Measurements from ENCODE around the gene TDP2.

- TF ChIP-seq GATA2 (IDR thresholded peaks at IDR 0.05; ENCODE audit: low read depth, low read length): no peak
- TF ChIP-seq GATA3 (IDR thresholded peaks at IDR 0.05; ENCODE audit: low read depth, low read length): no peak
These were observed 692 bp upstream of the TDP2 start for GRCh38 chr6:24667378-24667803.
